ENCODE measurements around the gene RAD51B.

Gene RAD51B

GRCh38 chr14:68166731-68167382 is 347.3 kb downstream of the RAD51B start:
- no peak overlapping the region for H3K4me3 ChIP-seq (ENCODE audit: low read depth, low read length)
- TF ChIP-seq TRIM28 (IDR thresholded peaks at IDR 0.05; ENCODE audit: borderline replicate concordance, low read length) (0 out of 2 replicates have a peak, but pooled peaks have one; percentile 29), ZNF501 (tag by site-specific recombination; IDR thresholded peaks at IDR 0.05) (no peak)
- ChIA-PET POLR2A (no interaction called here), CTCF (interaction anchor here (1.0 kb wide), 1 partner anchor 10 kb away, joined by 3 read pairs; no protein-coding TSS in a partner anchor)
- H3K9me3 ChIP-seq (ENCODE audit: control insufficient read depth, insufficient read depth, low read depth, low read length): no peaks in the 10 kb centered on the region
- H3K27ac ChIP-seq (ENCODE audit: extremely low read depth, low read depth, low read length): 0 out of 2 replicates have a peak overlapping the region, but pooled peaks have one; percentile 25
- peaks cover 47% of the 10 kb centered on the region for H3K4me1 ChIP-seq (ENCODE audit: control insufficient read depth, insufficient read depth, low read length)
- H3K36me3 ChIP-seq (ENCODE audit: control insufficient read depth in 2 of 2, insufficient read depth in 1 of 2, low read length in 2 of 2): no peaks in the 10 kb centered on the region

- ChIA-PET CTCF (no interaction called here), POLR2A (no interaction called here)
- H3K9me3 ChIP-seq (ENCODE audit: control insufficient read depth, insufficient read depth, low read depth, low read length): no peaks in the 10 kb centered on the region
- H3K36me3 ChIP-seq (ENCODE audit: control insufficient read depth in 2 of 2, insufficient read depth in 1 of 2, low read length in 2 of 2): no peaks in the 10 kb centered on the region
- peaks cover 47% of the 10 kb centered on the region for H3K4me1 ChIP-seq (ENCODE audit: control insufficient read depth, insufficient read depth, low read length)
- H3K4me3 ChIP-seq (ENCODE audit: low read depth, low read length): no peak overlapping the region
- H3K27ac ChIP-seq (ENCODE audit: extremely low read depth, low read depth, low read length): 0 out of 2 replicates have a peak overlapping the region, but pooled peaks have one; percentile 25
- TF ChIP-seq ZNF571 (tag by site-specific recombination; IDR thresholded peaks at IDR 0.05) (no peak), WT1 (tag by site-specific recombination; IDR thresholded peaks at IDR 0.05) (peak; percentile 99), ZNF585B (tag by site-specific recombination; IDR thresholded peaks at IDR 0.05) (no peak), KLF7 (tag by site-specific recombination; IDR thresholded peaks at IDR 0.05; ENCODE audit: borderline replicate concordance) (no peak), ZNF335 (tag by site-specific recombination; conservative IDR thresholded peaks at IDR 0.05) (no peak; the same call in 1 of the 2 replicates), ZNF664 (tag by site-specific recombination; IDR thresholded peaks at IDR 0.05) (no peak), TRIM28 (IDR thresholded peaks at IDR 0.05; ENCODE audit: borderline replicate concordance, low read length) (no peak; the same call in 1 of the 2 replicates), ZNF776 (tag by site-specific recombination; IDR thresholded peaks at IDR 0.05; ENCODE audit: borderline replicate concordance) (no peak), ZNF473 (tag by site-specific recombination; IDR thresholded peaks at IDR 0.05) (no peak), ZBTB44 (tag by site-specific recombination; IDR thresholded peaks at IDR 0.05) (peak; percentile 61; the same call in 1 of the 2 replicates), ZNF548 (tag by site-specific recombination; IDR thresholded peaks at IDR 0.05) (no peak), ZNF184 (tag by site-specific recombination; IDR thresholded peaks at IDR 0.05) (no peak), ZNF398 (tag by site-specific recombination; IDR thresholded peaks at IDR 0.05) (no peak), ZNF843 (tag by site-specific recombination; IDR thresholded peaks at IDR 0.05) (peak; percentile 65), ZNF555 (tag by site-specific recombination; conservative IDR thresholded peaks at IDR 0.05) (no peak), HOXA7 (CRISPR knock-in tag; IDR thresholded peaks at IDR 0.05; ENCODE audit: borderline replicate concordance) (no peak), ZNF426 (tag by site-specific recombination; IDR thresholded peaks at IDR 0.05) (no peak), ZNF580 (tag by site-specific recombination; IDR thresholded peaks at IDR 0.05) (peak; percentile 87), SP3 (tag by site-specific recombination; IDR thresholded peaks at IDR 0.05) (no peak), KLF10 (tag by site-specific recombination; IDR thresholded peaks at IDR 0.05) (no peak), CTCF (tag by site-specific recombination; IDR thresholded peaks at IDR 0.05) (no peak), IKZF3 (tag by site-specific recombination; IDR thresholded peaks at IDR 0.05) (no peak), ZNF529 (tag by site-specific recombination; IDR thresholded peaks at IDR 0.05; ENCODE audit: insufficient replicate concordance) (no peak), ZNF510 (tag by site-specific recombination; IDR thresholded peaks at IDR 0.05; ENCODE audit: insufficient replicate concordance) (no peak), ZNF513 (tag by site-specific recombination; IDR thresholded peaks at IDR 0.05) (no peak), ZFP3 (tag by site-specific recombination; IDR thresholded peaks at IDR 0.05; ENCODE audit: low read depth) (no peak)
These were observed 348.0 kb downstream of the RAD51B start for GRCh38 chr14:68167383-68168087.

Measured in HEK293 (cell line).